GM19395 (cell line): ENCODE measurements around the gene BLACAT1.

ENCODE experiments used
- ATAC-seq: cut with Tn5 transposase; IDR thresholded peaks from one replicate; pipeline ENCODE4 v1.9.1; 2021; ENCODE audit warnings: mild to moderate bottlenecking, moderate library complexity; ENCODE audit not compliant: unreplicated experiment

The BLACAT1 gene

DNA sequence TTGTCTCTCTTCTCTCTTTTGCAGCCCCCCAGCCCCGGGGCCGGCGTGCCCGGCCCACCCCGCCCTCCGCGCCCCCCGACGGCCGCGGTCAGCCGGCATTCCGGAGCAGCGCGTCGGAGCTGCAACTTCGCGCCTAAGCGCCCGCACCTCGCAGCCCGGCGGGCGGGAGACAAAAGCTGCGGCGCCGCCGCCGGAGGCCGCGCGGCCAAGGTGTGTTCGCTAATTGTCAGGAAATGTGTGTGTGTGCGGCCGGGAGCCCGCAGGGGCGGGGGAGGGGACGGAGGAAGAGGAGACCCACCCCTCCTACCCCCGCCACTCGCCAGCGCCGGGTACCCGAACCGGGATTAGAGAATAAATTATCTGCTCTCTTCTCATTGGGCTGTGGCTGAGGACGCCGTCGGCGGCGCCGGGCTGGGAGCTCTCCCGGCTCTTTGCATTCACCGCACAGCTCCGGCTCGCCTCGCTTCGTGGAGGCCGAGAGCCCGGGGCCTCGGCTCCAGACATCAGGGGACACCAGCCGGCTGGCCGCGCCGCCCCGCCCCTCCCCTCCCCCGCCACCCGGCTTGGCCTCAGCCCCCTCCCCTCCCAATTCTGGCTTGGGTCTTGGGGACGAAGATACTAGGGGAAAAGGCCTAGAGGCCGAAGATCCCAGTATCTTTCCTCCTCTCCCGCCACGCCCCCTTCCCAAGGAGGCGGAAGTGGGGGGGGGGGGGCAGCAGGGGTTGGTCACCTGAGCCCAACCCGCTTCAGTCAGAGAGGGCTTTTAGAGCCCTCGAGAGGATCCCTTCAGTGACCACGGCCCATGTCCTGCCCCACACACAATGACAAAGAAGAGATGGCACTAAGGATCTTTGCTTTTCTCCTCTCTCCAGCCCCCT is 1.3 kb upstream of the BLACAT1 start:
- ATAC-seq: no peak

DNA sequence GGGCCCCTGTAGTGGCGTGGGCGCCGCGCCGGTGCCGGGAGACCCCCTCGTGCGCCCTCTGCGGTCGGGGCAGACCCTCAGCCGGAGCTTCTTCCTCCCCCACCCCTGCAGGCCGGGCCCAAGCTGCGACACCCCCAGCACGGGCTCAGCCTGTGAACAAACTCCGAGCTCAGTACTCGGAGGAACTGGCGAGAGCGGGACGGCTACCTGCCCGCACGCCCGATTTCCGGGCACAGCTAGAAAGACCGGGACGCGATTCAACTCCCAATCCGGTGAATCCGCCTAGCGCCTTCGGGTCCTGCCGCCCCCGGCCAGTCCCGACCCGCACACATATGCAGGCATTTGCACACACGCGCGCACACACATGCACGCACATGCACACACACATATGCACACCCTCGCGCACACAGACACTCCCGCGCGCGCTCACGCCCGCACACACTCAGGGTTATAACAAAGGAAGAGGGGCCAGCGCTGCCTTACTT is 580 bp upstream of the BLACAT1 start:
- no peak for ATAC-seq

- ATAC-seq: no peak
Measured at GRCh38 chr1:205454903-205455335, 926 bp downstream of the BLACAT1 start.

DNA sequence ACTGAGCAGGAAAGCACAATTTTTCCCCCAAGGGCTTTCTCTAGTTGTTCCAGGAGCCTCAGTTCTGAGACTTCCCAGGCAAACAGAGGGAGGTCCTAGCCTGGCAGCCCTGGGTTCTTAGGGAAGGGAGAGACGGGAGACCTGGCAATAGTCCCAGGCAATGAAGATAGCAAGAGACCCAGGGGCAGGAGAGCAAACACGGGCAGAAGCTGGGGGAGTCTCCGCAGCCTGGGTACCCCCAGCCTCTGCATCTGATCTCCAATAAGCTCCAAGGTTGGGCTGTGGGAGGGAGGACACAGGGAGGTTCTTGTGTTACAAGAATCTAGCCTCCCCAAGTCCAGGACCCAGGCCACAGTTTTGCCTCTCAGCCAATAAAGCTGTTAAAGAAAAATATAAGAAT is 2.4 kb downstream of the BLACAT1 start:
- ATAC-seq: no peak

DNA sequence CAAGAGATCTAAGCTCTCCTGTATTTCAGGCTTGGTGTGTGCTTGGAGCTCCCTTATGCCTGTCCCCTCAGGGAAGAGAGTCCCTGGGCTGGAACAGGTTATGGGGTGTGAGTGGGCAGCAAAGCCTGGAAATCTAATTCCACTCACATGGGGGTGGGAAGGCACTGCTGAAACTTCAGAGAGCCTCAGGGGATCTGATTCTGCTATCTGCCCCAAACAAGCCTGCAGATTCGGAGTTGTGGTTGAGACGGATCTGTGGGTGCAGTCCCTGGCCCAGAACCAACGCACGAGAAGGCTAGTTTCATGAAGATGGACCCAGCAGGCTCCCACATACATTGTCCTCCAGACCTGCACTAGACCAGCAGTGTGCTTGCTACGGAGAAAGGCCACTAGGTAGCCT is 2.9 kb downstream of the BLACAT1 start:
- no peak for ATAC-seq

DNA sequence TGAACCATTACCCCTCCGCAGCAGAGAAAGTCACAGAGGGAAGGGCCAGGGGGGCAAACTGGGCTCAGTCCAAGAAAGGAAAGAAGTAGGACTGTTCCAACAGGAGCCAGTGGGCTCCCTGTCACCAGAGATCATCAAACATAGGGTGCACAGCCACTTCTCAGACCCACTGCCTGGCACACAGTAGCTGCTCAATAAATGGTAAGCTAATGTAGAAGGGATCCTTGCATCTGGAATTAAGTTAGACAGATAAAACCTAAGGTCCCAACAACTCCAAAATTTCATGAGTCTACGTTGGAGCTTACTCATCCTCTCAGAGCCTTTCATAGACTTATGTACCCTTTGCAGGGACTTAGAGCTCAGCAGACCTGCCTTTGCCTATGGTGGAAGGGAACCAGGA is 3.5 kb downstream of the BLACAT1 start:
- no peak for ATAC-seq

DNA sequence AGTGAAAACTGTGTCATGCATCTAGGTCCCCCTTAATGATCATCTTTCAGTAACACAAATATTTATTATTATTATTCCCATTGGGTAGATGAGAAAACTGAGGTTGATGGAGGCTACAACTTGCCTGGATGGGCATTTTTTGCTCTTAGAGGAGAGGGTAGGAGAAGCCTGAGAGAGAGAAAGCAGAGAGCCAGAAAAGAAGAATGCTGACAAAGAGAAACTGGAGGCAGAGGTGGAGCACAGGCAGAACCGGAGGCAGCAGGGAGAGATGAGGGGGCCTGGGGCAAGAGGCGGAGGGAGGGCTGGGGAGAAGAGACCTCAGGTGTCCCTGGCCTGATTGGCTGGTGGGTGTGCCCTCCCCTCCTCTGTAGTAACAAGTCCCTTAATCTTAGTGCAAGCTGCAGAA is 4.1 kb downstream of the BLACAT1 start:
- ATAC-seq: no peak

DNA sequence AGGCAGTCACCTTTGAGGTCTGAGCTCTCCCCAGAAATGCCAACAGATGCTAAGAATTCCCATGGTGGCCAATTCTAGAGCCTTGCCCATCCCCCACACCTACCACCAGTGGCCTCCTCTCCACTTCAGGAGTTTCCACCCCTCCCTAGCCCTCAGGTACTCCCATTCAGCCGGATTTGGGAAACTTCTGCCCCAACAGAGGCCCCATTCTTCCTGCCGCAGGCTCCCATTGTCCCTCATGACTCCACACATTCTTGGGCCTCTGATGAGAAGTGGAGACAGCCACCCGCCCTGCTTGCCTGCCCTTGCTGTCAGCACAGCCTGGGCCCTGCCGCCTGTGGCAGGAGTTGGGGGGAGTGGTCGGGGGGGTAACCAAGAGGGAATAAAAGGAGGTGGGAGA is 4.6 kb downstream of the BLACAT1 start:
- ATAC-seq: no peak

DNA sequence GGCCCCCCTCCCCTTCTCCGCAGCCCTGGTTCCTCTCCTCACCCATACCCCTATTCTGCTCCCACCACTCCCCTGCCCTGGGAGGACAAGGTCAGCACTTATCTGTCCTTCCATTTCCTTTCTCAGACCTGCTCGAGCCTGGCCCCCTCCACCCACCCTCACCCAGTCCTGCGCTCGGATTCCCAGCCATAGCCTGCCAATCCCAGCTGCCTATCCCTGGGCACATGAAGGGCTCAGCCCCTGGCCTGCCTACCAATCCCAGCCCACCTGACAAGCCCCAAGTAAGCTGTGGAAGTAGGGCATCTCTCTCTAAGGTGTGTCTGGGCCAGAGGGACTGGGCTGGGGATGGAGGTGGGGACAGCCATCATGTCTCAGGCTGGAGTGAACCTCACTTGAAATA is 5.4 kb downstream of the BLACAT1 start:
- no peak for ATAC-seq

- no peak for ATAC-seq
Measured at GRCh38 chr1:205449750-205450443, 5.9 kb downstream of the BLACAT1 start.

DNA sequence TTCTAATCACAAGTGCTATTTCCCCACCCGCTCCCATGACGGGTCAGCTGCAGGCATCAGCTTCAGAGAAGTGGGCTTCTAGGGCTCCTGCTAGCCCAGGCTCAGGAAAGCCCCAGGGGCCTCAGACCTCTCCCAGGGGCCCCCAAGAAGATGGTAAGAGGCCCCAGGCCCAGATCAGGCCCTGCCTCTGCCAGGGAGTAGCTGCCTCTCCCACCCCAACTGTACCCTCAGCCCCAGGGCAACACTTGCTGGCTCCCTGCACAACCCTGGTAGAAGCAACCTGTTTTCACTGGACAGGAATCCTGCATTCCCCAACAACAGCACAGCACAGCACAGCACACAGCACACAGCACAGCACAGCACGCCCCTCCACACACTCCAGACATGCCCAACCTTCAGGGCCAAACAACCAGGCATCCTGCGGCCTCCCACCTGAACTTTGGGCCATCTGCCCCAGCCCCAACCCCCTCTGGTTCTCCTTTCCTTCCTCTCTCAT is 6.5 kb downstream of the BLACAT1 start:
- ATAC-seq: no peak

DNA sequence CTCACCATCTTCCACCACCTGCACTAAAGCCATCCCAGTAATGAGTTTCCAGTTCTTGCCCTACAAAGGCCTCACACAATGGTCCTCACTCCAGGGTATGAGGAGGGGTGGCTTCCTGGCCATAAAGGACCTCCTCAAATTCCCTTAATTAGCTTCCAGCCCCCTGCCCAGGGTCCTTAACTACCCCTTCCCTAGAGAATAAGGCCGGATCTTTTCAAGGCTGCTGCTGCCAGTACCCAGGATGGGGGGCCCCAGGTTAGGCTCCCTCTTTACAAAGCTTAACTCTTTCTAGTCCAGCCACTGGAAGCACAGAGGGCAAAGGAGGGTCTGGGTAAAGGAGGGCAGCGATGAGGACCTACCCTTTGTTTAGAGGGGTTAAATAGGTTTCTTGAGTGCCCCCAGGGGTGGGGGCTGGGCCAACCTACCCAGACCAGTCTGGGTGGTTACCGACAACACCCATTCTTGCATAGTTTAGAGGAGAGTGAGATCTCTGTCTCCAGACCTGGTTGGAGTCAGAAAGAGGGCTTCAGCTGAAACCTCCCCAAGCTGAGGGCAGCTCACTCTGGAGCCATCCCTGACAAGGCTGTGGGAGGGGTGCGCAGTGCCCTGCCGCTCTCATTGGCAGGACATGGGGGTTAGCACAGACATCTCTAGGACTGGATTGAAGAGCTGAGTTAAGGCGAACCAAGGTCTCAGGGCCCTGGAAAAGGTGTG is 7.1 kb downstream of the BLACAT1 start:
- ATAC-seq: no peak

GRCh38 chr1:205447457-205448341 is 8.1 kb downstream of the BLACAT1 start:
- no peak for ATAC-seq

GRCh38 chr1:205446828-205447227 is 9.0 kb downstream of the BLACAT1 start:
- no peak for ATAC-seq

DNA sequence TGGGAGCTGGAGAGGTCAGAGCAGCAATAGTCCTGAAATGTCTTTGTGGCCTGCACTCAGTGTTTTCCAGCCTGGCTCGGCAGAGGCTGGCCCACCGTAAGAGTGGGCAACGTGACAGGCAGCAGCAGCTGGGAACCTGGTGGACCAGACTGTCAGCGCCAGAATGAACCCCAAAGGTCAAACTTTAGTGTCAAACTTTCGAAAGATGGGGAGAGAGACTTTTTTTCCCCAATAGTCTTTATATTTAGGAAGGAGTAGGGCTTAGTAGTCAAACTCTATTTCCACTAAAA is 10.3 kb downstream of the BLACAT1 start:
- no peak for ATAC-seq

DNA sequence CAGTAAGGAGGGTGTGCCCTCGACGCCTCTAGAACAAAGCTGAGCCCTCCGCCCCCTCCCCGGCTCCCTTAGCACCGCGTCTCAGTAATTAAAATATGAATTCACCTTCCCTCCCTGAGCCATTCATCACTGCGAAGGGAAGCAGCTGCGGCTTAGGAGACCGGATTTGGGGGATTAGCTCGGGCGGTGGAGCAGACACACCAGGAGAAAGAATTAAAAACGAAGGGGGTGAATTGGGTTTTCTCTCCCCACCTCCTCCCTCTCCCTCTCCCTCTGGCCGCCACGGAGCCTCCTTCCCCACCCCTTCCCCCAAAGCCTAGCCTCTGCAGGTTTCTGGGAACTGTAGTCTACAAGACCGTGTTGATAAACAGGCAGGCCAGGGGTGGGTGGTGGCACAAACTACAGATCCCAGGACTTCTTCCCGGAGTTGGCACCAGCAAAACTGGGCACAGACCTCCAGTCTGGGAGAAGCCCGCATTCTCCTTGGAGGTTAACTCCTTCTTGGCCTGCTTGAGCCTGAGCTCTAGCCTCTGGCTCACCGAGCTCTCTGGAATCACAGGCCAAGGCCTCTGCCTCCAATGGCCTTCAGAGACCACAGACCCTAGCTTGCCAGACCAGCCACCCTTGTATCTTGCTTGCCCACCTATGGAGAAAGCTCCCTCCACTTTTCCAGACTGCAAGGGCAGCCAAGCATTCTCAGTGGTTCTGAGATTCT is 10.8 kb downstream of the BLACAT1 start:
- ATAC-seq: no peak

DNA sequence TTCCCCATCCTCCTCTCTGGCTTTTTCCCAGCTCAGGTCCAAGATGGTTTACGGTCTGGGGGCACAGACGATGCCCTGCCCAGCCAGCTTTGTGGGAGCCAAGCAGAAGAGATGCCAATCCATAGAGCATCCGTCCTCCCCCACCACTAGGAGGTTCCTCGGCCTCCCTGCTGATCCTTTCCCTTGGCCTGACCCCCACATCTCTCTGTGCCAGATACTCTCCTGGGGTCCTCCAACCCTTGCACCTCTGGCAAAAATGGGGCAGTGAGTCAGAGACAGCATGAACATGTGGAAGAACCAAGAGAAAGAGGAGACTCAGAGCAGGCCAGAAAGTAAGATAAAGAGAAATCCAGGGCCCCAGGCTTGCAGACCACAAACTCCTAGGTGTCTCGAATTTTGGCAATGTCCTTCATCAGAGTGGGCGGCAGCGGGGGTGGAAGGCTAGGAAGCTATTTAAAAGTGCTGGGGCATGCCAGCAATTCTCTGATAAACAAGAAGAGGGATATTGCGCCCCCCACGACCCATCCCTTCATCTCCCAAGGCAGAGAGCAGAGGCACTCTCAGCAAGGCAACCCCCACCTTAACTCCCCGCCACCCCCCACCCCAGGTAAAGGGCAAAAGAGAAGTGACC is 11.4 kb downstream of the BLACAT1 start:
- ATAC-seq: no peak

GRCh38 chr1:205443585-205444299 is 12.1 kb downstream of the BLACAT1 start:
- ATAC-seq: no peak
